ENCODE data around the gene SRGAP1. TPM values are rescaled to one million over a fixed set of nuclear protein-coding genes. Genes with fewer than 3 reads are reported as not detected.
A peak's percentile ranks its signal among the peaks of the same experiment; 100 is the strongest.

The SRGAP1 gene
- total RNA-seq, 4 donors from 2014 or later, result 7.2 to 22.9 (median 11.5) TPM

DNA sequence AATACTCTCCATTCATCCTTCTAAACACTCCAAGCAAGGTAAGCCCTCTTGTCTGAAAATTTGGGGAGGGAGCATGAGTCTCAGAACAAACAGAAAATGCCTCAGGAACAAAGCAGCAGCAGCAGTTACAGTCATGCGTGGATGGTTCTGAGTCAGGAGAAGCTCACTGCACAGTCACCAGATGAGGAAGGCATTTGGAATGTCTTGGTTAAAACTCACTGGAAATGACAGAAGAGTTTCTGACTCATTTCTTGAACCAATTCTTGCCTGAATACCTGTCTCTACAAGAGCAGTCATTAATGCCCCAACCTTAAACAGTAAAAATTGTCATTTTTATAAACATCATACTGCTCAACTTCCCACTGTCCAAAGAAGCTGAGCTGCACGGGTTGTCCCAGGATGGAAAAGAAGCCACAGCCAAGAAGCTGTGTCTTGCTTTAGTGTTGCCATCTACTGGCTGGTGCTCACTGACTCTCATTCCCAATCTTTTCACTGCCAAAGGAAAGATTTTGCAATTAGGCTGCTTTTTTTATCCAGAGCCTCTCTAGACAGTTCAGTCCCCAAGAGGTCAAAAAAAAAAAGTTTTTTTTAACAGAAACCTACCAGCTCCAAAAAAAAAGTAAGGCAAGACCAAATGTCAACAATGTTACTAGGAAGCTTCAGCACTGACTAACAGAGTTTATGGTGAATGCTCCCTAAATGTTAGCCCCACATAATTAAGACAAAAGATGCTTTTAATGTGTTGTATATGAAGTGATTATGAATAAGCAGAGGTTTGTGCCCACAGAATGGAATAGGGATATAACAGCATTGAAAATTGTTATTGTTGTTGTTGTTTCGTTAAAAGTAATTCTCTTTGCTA is 337.2 kb downstream of the SRGAP1 start:
- H3K4me3 ChIP-seq, result no peak overlapping the region
- peak overlapping the region; percentile 54 to 78 (median 62) for H3K27ac ChIP-seq
- no peaks in the 10 kb centered on the region for H3K9me3 ChIP-seq
- peak; percentile 92 for ATAC-seq
- peaks cover 0 to 22% (median 5%) of the 10 kb centered on the region in 3 donors for H3K4me1 ChIP-seq
- TF ChIP-seq, protein P1, sequence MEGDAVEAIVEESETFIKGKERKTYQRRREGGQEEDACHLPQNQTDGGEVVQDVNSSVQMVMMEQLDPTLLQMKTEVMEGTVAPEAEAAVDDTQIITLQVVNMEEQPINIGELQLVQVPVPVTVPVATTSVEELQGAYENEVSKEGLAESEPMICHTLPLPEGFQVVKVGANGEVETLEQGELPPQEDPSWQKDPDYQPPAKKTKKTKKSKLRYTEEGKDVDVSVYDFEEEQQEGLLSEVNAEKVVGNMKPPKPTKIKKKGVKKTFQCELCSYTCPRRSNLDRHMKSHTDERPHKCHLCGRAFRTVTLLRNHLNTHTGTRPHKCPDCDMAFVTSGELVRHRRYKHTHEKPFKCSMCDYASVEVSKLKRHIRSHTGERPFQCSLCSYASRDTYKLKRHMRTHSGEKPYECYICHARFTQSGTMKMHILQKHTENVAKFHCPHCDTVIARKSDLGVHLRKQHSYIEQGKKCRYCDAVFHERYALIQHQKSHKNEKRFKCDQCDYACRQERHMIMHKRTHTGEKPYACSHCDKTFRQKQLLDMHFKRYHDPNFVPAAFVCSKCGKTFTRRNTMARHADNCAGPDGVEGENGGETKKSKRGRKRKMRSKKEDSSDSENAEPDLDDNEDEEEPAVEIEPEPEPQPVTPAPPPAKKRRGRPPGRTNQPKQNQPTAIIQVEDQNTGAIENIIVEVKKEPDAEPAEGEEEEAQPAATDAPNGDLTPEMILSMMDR (IDR thresholded peaks at IDR 0.05), result peak; percentile 53 to 81 (median 78)
- TF ChIP-seq EP300 (IDR thresholded peaks at IDR 0.05) (no peak), POLR2A (IDR thresholded peaks at IDR 0.05) (no peak), POLR2AphosphoS5 (IDR thresholded peaks at IDR 0.05) (peak; percentile 85)
- H3K27me3 ChIP-seq, result no peaks in the 10 kb centered on the region
- 25 to 49% methylated on average over 2 to 3 of the region's 3 CpGs for WGBS, 2 donors (ENCODE audit: low coverage in 1 of 2)
- no peaks in the 10 kb centered on the region for H3K36me3 ChIP-seq

DNA sequence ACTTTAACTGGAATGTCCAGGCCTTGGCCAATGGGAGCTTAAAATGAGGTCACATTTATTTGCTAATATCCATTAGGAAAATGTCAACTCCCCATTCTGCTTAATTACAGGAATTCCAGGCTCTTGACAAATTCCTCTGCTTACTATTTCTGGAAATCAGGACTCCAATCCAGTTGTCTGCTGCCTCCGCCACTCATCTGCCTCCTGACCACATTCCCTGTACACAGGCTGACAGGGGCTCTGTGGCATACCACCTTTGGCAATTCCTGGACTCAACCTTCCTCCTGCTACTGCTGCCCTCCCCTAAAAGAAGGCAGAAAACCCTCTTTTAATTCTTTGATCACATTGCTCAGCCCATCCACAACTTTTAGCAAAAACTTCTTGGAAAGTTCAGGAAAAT is 339.7 kb downstream of the SRGAP1 start:
- peaks cover 0 to 22% (median 5%) of the 10 kb centered on the region in 3 donors for H3K4me1 ChIP-seq
- H3K27ac ChIP-seq, result no peak overlapping the region
- no peak overlapping the region for H3K4me3 ChIP-seq
- no peaks in the 10 kb centered on the region for H3K27me3 ChIP-seq
- no peak for ATAC-seq
- no peaks in the 10 kb centered on the region for H3K9me3 ChIP-seq
- TF ChIP-seq EP300 (IDR thresholded peaks at IDR 0.05) (no peak), POLR2AphosphoS5 (IDR thresholded peaks at IDR 0.05) (no peak), POLR2A (IDR thresholded peaks at IDR 0.05) (no peak)
- TF ChIP-seq, protein P1 (IDR thresholded peaks at IDR 0.05), result no peak
- 78 to 90% methylated on average over 1 of the region's 1 CpG for WGBS, 2 donors (ENCODE audit: low coverage in 1 of 2)
- H3K36me3 ChIP-seq, result no peaks in the 10 kb centered on the region

DNA sequence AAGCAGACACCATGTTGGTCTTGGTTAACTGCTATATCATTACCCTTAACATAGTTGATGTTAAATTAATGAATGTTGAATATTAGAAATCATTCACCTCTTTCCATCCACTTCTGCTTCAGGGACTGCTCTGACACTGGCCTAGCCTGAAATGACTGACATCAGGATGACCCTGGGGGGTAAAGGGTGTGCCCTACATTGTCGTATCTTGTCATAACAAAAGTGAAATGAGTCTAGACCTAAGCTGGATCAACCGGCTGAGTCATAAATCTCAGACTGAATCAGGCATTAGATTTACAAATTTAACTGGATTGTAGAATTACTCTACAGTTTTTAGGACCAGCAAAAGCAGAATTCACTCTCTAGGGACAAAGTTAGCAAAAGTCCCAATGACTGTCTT is 342.3 kb downstream of the SRGAP1 start:
- no peak for ATAC-seq
- peaks cover 0 to 8% (median 0%) of the 10 kb centered on the region in 3 donors for H3K4me1 ChIP-seq
- H3K4me3 ChIP-seq, result no peak overlapping the region
- TF ChIP-seq EP300 (IDR thresholded peaks at IDR 0.05), result no peak
- TF ChIP-seq POLR2AphosphoS5 (IDR thresholded peaks at IDR 0.05), result no peak
- TF ChIP-seq, protein P1 (IDR thresholded peaks at IDR 0.05), result no peak
- no peak for TF ChIP-seq POLR2A (IDR thresholded peaks at IDR 0.05)
- WGBS, 2 donors (ENCODE audit: low coverage in 1 of 2), result 56 to 63% methylated on average over 2 of the region's 2 CpGs
- H3K9me3 ChIP-seq, result no peaks in the 10 kb centered on the region
- H3K36me3 ChIP-seq, result no peaks in the 10 kb centered on the region
- no peaks in the 10 kb centered on the region for H3K27me3 ChIP-seq
- no peak overlapping the region for H3K27ac ChIP-seq

DNA sequence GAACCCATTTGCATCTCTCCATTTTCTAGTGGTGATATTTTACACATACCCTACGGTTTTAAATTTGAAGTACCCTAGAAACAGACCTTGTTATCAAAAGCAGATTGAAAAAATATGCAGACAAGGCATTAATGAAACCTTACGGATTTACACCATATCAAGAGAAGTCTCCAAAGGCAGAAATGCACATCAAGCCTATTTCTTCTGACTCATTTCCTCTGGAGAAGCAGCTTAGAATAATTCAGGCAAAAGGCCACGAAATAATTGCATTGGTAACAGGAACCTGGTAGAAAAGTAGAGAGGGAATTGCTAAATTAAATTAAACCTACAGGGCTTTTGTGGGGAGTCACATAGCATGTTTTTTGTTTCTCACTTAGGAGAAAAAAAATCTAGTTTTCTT is 342.9 kb downstream of the SRGAP1 start:
- ATAC-seq, result no peak
- Histone ChIP-seq H3K9me3 (no peaks in the 10 kb centered on the region), H3K27ac (no peak overlapping the region), H3K4me3 (no peak overlapping the region), H3K36me3 (peaks cover 0 to 5% of the 10 kb centered on the region in 2 donors), H3K4me1 (peaks cover 0 to 2% (median 0%) of the 10 kb centered on the region in 3 donors), H3K27me3 (no peaks in the 10 kb centered on the region)
- WGBS, 2 donors (ENCODE audit: low coverage in 1 of 2), result 55 to 89% methylated on average over 3 of the region's 3 CpGs
- TF ChIP-seq EP300 (IDR thresholded peaks at IDR 0.05) (no peak), POLR2AphosphoS5 (IDR thresholded peaks at IDR 0.05) (no peak), POLR2A (IDR thresholded peaks at IDR 0.05) (no peak)
- TF ChIP-seq, protein P1 (IDR thresholded peaks at IDR 0.05), result no peak

DNA sequence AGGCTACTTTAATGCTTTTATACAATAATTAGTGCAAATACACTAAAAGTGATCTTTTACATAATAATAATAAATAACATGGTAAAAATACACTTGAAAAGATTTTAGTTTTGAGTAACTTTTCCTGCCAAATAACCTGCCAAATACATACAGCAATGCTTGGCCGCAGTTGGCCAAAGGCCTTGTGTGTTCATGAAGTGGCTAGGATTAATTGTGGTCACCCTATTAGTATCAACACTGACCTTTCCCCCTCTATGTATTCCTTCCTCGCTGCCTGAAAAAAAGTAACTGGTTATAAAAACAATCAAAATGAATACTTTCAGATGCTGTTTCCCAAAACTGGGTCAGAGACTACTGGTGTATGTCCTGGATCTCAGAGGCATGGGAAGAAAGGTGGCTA is 343.3 kb downstream of the SRGAP1 start:
- H3K27ac ChIP-seq, result no peak overlapping the region
- H3K4me1 ChIP-seq, result no peaks in the 10 kb centered on the region
- ATAC-seq, result no peak
- no peaks in the 10 kb centered on the region for H3K27me3 ChIP-seq
- peaks cover 0 to 9% of the 10 kb centered on the region in 2 donors for H3K36me3 ChIP-seq
- 66 to 75% methylated on average over 2 of the region's 2 CpGs for WGBS, 2 donors (ENCODE audit: low coverage in 1 of 2)
- no peak overlapping the region for H3K4me3 ChIP-seq
- TF ChIP-seq POLR2A (IDR thresholded peaks at IDR 0.05), result no peak
- TF ChIP-seq EP300 (IDR thresholded peaks at IDR 0.05), result no peak
- no peak for TF ChIP-seq POLR2AphosphoS5 (IDR thresholded peaks at IDR 0.05)
- TF ChIP-seq, protein P1 (IDR thresholded peaks at IDR 0.05), result no peak
- H3K9me3 ChIP-seq, result no peaks in the 10 kb centered on the region

Data from gastroesophageal sphincter (tissue), 4 donors.